Spleen (tissue), 7 donors: ENCODE measurements around the gene NEK5.

ENCODE experiments used
- POLR2AphosphoS5 ChIP-seq, 3 donors: sonication (generic); formaldehyde crosslinking; IDR thresholded peaks; one replicate each; pipeline ENCODE4 v1.5.1; 2017; ENCODE audit warnings: antibody characterized with exemption in 3 of 3
- TF ChIP-seq, protein P1 (sequence below), 11 experiments: fragments of 200-600 bp in 7 of 11; fragments of 450-650 bp in 4 of 11; sonication (generic) in 4 of 11; IDR thresholded peaks in 8 of 11; conservative IDR thresholded peaks in 3 of 11; 1 replicate in 7 of 11; 2 replicates in 4 of 11; pipeline versions ENCODE4 v1.4.0 to v1.8.0; 2016 to 2021; ENCODE audit warnings: antibody characterized with exemption in 11 of 11, inconsistent platforms in 4 of 11, mild to moderate bottlenecking in 1 of 11
- donor health status: DM: no; HTN: no; CAD: no; lungs with moderate emphysema.
- donor health status: DM: no; HTN: no; CAD: no.
- donor health status: DM: no; HTN: no; CAD: no.

GRCh38 chr13:52118095-52118494, 10.8 kb downstream of the NEK5 start:
- TF ChIP-seq POLR2AphosphoS5 (IDR thresholded peaks at IDR 0.05): no peak
- TF ChIP-seq, protein P1, sequence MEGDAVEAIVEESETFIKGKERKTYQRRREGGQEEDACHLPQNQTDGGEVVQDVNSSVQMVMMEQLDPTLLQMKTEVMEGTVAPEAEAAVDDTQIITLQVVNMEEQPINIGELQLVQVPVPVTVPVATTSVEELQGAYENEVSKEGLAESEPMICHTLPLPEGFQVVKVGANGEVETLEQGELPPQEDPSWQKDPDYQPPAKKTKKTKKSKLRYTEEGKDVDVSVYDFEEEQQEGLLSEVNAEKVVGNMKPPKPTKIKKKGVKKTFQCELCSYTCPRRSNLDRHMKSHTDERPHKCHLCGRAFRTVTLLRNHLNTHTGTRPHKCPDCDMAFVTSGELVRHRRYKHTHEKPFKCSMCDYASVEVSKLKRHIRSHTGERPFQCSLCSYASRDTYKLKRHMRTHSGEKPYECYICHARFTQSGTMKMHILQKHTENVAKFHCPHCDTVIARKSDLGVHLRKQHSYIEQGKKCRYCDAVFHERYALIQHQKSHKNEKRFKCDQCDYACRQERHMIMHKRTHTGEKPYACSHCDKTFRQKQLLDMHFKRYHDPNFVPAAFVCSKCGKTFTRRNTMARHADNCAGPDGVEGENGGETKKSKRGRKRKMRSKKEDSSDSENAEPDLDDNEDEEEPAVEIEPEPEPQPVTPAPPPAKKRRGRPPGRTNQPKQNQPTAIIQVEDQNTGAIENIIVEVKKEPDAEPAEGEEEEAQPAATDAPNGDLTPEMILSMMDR (IDR thresholded peaks at IDR 0.05 in 8 of 11, conservative IDR thresholded peaks at IDR 0.05 in 3 of 11): no peak
